ENCODE results near the gene MAN1C1.

The MAN1C1 gene

DNA sequence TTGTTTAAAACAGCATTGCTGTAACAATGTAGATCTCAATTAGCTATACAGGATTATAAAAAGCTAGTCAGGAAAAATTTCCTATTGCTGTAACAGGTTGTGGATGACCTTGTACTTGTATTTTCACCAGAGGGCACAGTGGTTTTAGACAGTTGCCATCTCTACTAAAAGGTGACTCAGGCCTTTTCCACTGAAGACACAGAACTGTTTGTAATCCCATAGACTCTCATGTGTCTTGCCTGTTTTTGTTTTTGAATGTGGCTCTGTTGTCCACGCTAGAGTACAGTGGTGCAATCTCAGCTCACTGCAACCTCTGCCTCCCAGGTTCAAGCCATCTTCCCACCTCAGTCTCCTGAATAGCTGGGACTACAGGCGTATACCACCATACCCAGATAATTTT is 209.0 kb downstream of the MAN1C1 start:
- Histone ChIP-seq H2BK5ac (ENCODE audit: low read length) (no peak overlapping the region), H3K4me1 (ENCODE audit: control insufficient read depth, low read depth, low read length) (peaks cover 3% of the 10 kb centered on the region), H4K8ac (ENCODE audit: low read depth, low read length) (no peak overlapping the region), H2BK15ac (replicated peaks; ENCODE audit: low read depth) (no peak overlapping the region), H3K27ac (ENCODE audit: low read depth, low read length) (no peak overlapping the region), H3K27me3 (ENCODE audit: insufficient read depth, low read length, poor library complexity) (no peaks in the 10 kb centered on the region), H3K18ac (ENCODE audit: low read length) (no peak overlapping the region), H3K79me2 (ENCODE audit: control insufficient read depth, insufficient read depth, low read length) (no peaks in the 10 kb centered on the region), H3K23ac (ENCODE audit: low read length) (no peak overlapping the region), H3K9ac (ENCODE audit: low read length) (no peak overlapping the region), H3K56ac (ENCODE audit: low read length) (no peak overlapping the region), H2AK5ac (ENCODE audit: low read length) (no peak overlapping the region), H3K4ac (ENCODE audit: low read depth, low read length) (no peak overlapping the region), H4K5ac (ENCODE audit: low read length) (no peak overlapping the region), H3K36me3 (ENCODE audit: control insufficient read depth, insufficient read depth, low read length) (peaks cover 2% of the 10 kb centered on the region), H3K79me1 (ENCODE audit: low read length) (peaks cover 2% of the 10 kb centered on the region), H2BK120ac (ENCODE audit: low read depth, low read length) (no peak overlapping the region), H3K4me2 (ENCODE audit: low read length) (no peak overlapping the region), H3K4me3 (ENCODE audit: low read length) (no peak overlapping the region)
- no CpG with 5 or more reads among the region's 2 CpGs for WGBS (ENCODE audit: extremely low coverage, insufficient coverage, low lambda C conversion rate)
- no peak for DNase-seq

DNA sequence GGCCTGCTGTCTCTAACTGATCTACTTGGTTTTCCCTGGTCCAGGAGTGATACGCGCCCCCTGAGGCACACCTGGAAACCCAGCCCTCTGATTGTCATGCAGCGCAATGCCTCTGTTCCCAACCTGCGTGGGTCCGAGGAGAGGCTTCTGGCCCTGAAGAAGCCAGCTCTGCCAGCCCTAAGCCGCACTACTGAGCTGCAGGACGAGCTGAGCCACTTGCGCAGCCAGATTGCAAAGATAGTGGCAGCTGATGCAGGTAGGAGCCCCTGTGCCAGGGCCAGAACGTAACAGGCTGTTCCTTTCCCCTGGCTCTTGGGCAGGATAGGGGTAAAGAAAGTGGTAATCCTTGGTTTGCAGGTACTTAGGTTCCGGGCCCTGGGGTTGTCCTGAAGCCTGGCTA is 210.0 kb downstream of the MAN1C1 start:
- no CpG with 5 or more reads among the region's 10 CpGs for WGBS (ENCODE audit: extremely low coverage, insufficient coverage, low lambda C conversion rate)
- no peak overlapping the region for H3K27ac ChIP-seq (ENCODE audit: low read depth, low read length)
- H4K5ac ChIP-seq (ENCODE audit: low read length): no peak overlapping the region
- H3K4me2 ChIP-seq (ENCODE audit: low read length): no peak overlapping the region
- no peak overlapping the region for H2BK120ac ChIP-seq (ENCODE audit: low read depth, low read length)
- DNase-seq: no peak
- H3K4ac ChIP-seq (ENCODE audit: low read depth, low read length): no peak overlapping the region
- H3K4me3 ChIP-seq (ENCODE audit: low read length): no peak overlapping the region
- no peak overlapping the region for H2AK5ac ChIP-seq (ENCODE audit: low read length)
- peaks cover 2% of the 10 kb centered on the region for H3K36me3 ChIP-seq (ENCODE audit: control insufficient read depth, insufficient read depth, low read length)
- no peaks in the 10 kb centered on the region for H3K79me2 ChIP-seq (ENCODE audit: control insufficient read depth, insufficient read depth, low read length)
- H4K8ac ChIP-seq (ENCODE audit: low read depth, low read length): no peak overlapping the region
- H3K27me3 ChIP-seq (ENCODE audit: insufficient read depth, low read length, poor library complexity): no peaks in the 10 kb centered on the region
- H3K4me1 ChIP-seq (ENCODE audit: control insufficient read depth, low read depth, low read length): no peaks in the 10 kb centered on the region
- no peak overlapping the region for H3K56ac ChIP-seq (ENCODE audit: low read length)
- H3K79me1 ChIP-seq (ENCODE audit: low read length): no peaks in the 10 kb centered on the region
- no peak overlapping the region for H2BK5ac ChIP-seq (ENCODE audit: low read length)
- no peak overlapping the region for H3K18ac ChIP-seq (ENCODE audit: low read length)
- no peak overlapping the region for H3K23ac ChIP-seq (ENCODE audit: low read length)
- no peak overlapping the region for H3K9ac ChIP-seq (ENCODE audit: low read length)
- H2BK15ac ChIP-seq (replicated peaks; ENCODE audit: low read depth): no peak overlapping the region

- H2BK120ac ChIP-seq (ENCODE audit: low read depth, low read length): no peak overlapping the region
- no peak for DNase-seq
- no CpG with 5 or more reads among the region's 3 CpGs for WGBS (ENCODE audit: extremely low coverage, insufficient coverage, low lambda C conversion rate)
- H3K56ac ChIP-seq (ENCODE audit: low read length): no peak overlapping the region
- no peak overlapping the region for H3K27ac ChIP-seq (ENCODE audit: low read depth, low read length)
- H3K4me3 ChIP-seq (ENCODE audit: low read length): no peak overlapping the region
- H4K8ac ChIP-seq (ENCODE audit: low read depth, low read length): no peak overlapping the region
- H2BK15ac ChIP-seq (replicated peaks; ENCODE audit: low read depth): no peak overlapping the region
- no peak overlapping the region for H2AK5ac ChIP-seq (ENCODE audit: low read length)
- no peak overlapping the region for H3K9ac ChIP-seq (ENCODE audit: low read length)
- H3K18ac ChIP-seq (ENCODE audit: low read length): no peak overlapping the region
- no peak overlapping the region for H4K5ac ChIP-seq (ENCODE audit: low read length)
- H3K4me1 ChIP-seq (ENCODE audit: control insufficient read depth, low read depth, low read length): peaks cover 9% of the 10 kb centered on the region
- no peaks in the 10 kb centered on the region for H3K27me3 ChIP-seq (ENCODE audit: insufficient read depth, low read length, poor library complexity)
- no peak overlapping the region for H3K4me2 ChIP-seq (ENCODE audit: low read length)
- no peak overlapping the region for H2BK5ac ChIP-seq (ENCODE audit: low read length)
- H3K79me1 ChIP-seq (ENCODE audit: low read length): peaks cover 5% of the 10 kb centered on the region
- no peaks in the 10 kb centered on the region for H3K79me2 ChIP-seq (ENCODE audit: control insufficient read depth, insufficient read depth, low read length)
- peaks cover 2% of the 10 kb centered on the region for H3K36me3 ChIP-seq (ENCODE audit: control insufficient read depth, insufficient read depth, low read length)
- no peak overlapping the region for H3K23ac ChIP-seq (ENCODE audit: low read length)
- no peak overlapping the region for H3K4ac ChIP-seq (ENCODE audit: low read depth, low read length)
Observed at GRCh38 chr1:25828491-25828890, 211.9 kb downstream of the MAN1C1 start.

- peaks cover 2% of the 10 kb centered on the region for H3K36me3 ChIP-seq (ENCODE audit: control insufficient read depth, insufficient read depth, low read length)
Observed at GRCh38 chr1:25829046-25829445, 212.5 kb downstream of the MAN1C1 start.

GRCh38 chr1:25831569-25832196 is 215.1 kb downstream of the MAN1C1 start:
- Histone ChIP-seq H3K9ac (ENCODE audit: low read length) (no peak overlapping the region), H3K27me3 (ENCODE audit: insufficient read depth, low read length, poor library complexity) (no peaks in the 10 kb centered on the region), H2BK120ac (ENCODE audit: low read depth, low read length) (no peak overlapping the region), H2BK5ac (ENCODE audit: low read length) (no peak overlapping the region), H3K56ac (ENCODE audit: low read length) (no peak overlapping the region), H3K4ac (ENCODE audit: low read depth, low read length) (no peak overlapping the region), H4K5ac (ENCODE audit: low read length) (no peak overlapping the region), H3K36me3 (ENCODE audit: control insufficient read depth, insufficient read depth, low read length) (peaks cover 3% of the 10 kb centered on the region), H2AK5ac (ENCODE audit: low read length) (no peak overlapping the region), H3K4me1 (ENCODE audit: control insufficient read depth, low read depth, low read length) (peaks cover 9% of the 10 kb centered on the region), H3K27ac (ENCODE audit: low read depth, low read length) (peak overlapping the region; percentile 73), H3K79me2 (ENCODE audit: control insufficient read depth, insufficient read depth, low read length) (no peaks in the 10 kb centered on the region), H2BK15ac (replicated peaks; ENCODE audit: low read depth) (no peak overlapping the region), H3K4me3 (ENCODE audit: low read length) (no peak overlapping the region), H3K18ac (ENCODE audit: low read length) (no peak overlapping the region), H3K23ac (ENCODE audit: low read length) (no peak overlapping the region), H3K4me2 (ENCODE audit: low read length) (no peak overlapping the region), H3K79me1 (ENCODE audit: low read length) (peaks cover 7% of the 10 kb centered on the region), H4K8ac (ENCODE audit: low read depth, low read length) (no peak overlapping the region)
- peak; percentile 89 for DNase-seq
- WGBS (ENCODE audit: extremely low coverage, insufficient coverage, low lambda C conversion rate): no CpG with 5 or more reads among the region's 5 CpGs

More at GRCh38 chr1:25829046-25829445, 212.5 kb downstream of the MAN1C1 start:
- peaks cover 5% of the 10 kb centered on the region for H3K79me1 ChIP-seq (ENCODE audit: low read length)
- WGBS (ENCODE audit: extremely low coverage, insufficient coverage, low lambda C conversion rate): no CpG with 5 or more reads among the region's 1 CpG
- no peak overlapping the region for H3K18ac ChIP-seq (ENCODE audit: low read length)
- H3K23ac ChIP-seq (ENCODE audit: low read length): no peak overlapping the region
- no peak overlapping the region for H2AK5ac ChIP-seq (ENCODE audit: low read length)
- H3K79me2 ChIP-seq (ENCODE audit: control insufficient read depth, insufficient read depth, low read length): no peaks in the 10 kb centered on the region
- H3K4ac ChIP-seq (ENCODE audit: low read depth, low read length): no peak overlapping the region
- no peak overlapping the region for H4K8ac ChIP-seq (ENCODE audit: low read depth, low read length)
- no peaks in the 10 kb centered on the region for H3K27me3 ChIP-seq (ENCODE audit: insufficient read depth, low read length, poor library complexity)
- H3K9ac ChIP-seq (ENCODE audit: low read length): no peak overlapping the region
- no peak for DNase-seq
- no peak overlapping the region for H2BK5ac ChIP-seq (ENCODE audit: low read length)
- no peak overlapping the region for H3K27ac ChIP-seq (ENCODE audit: low read depth, low read length)
- no peak overlapping the region for H4K5ac ChIP-seq (ENCODE audit: low read length)
- no peak overlapping the region for H3K56ac ChIP-seq (ENCODE audit: low read length)
- H2BK120ac ChIP-seq (ENCODE audit: low read depth, low read length): no peak overlapping the region
- no peak overlapping the region for H3K4me3 ChIP-seq (ENCODE audit: low read length)
- H2BK15ac ChIP-seq (replicated peaks; ENCODE audit: low read depth): no peak overlapping the region
- H3K4me1 ChIP-seq (ENCODE audit: control insufficient read depth, low read depth, low read length): peaks cover 9% of the 10 kb centered on the region
- no peak overlapping the region for H3K4me2 ChIP-seq (ENCODE audit: low read length)
